Body of pancreas (tissue), 4 donors: ENCODE results near the gene TRIM42. TPM values are rescaled to one million over a fixed set of nuclear protein-coding genes. Genes with fewer than 3 reads are reported as not detected.

Experiments used
- ATAC-seq: fragments of 150-250 bp; one replicate; pipeline ENCODE4 v1.9.1; 2016
- DNase-seq, 4 donors: peaks; one replicate each; pipeline ENCODE4 v3.0.0-alpha.2; 2019
- H3K27ac ChIP-seq, 4 donors: fragments of 200-600 bp; sonication (generic); 1 replicate in 3 of 4; 2 replicates in 1 of 4; pipeline versions ENCODE4 v1.5.1 to v1.6.1; 2016 to 2019; ENCODE audit warnings: mild to moderate bottlenecking in 1 of 4, mixed read lengths in 1 of 4, moderate library complexity in 1 of 4
- H3K27me3 ChIP-seq, 2 donors: fragments of 200-600 bp; sonication (generic); one replicate each; pipeline ENCODE4 v1.6.0; 2016; ENCODE audit warnings: mild to moderate bottlenecking in 1 of 2
- H3K36me3 ChIP-seq, 2 donors: fragments of 200-600 bp; sonication (generic); replicated peaks in 1 of 2; 2 replicates each; pipeline ENCODE4 v1.5.1; 2016; ENCODE audit warnings: low read depth in 2 of 2; ENCODE audit not compliant: insufficient read depth in 1 of 2
- H3K4me1 ChIP-seq: fragments of 200-600 bp; sonication (generic); one replicate; pipeline ENCODE4 v1.6.0; 2016
- H3K4me3 ChIP-seq, 2 donors: fragments of 200-600 bp; sonication (generic); 1 replicate in 1 of 2; 2 replicates in 1 of 2; pipeline ENCODE4 v1.5.1; 2016 to 2019
- H3K9me3 ChIP-seq, 3 donors: fragments of 200-600 bp; sonication (generic); 1 replicate in 2 of 3; 2 replicates in 1 of 3; pipeline ENCODE4 v1.5.1; 2016
- POLR2A ChIP-seq, 3 donors: fragments of 450-650 bp; IDR thresholded peaks; one replicate each; pipeline ENCODE4 v1.6.1; 2016; ENCODE audit warnings: antibody characterized with exemption in 3 of 3, mild to moderate bottlenecking in 2 of 3
- WGBS, 2 donors: methylation state at CpG; one replicate each; pipeline ENCODE4 v1.1.5; 2017; 5-methylcytosine and 5-hydroxymethylcytosine counted together
- intact Hi-C: fragments of 100-400 bp; cut with DNase I; formaldehyde crosslinking; loops from one replicate; pipeline ENCODE4 v1.15.1; 2023
- total RNA-seq, 2 donors: library from RNA; depleted of rRNA; stranded (reverse); fragments of >200 nt; gene quantifications; one replicate each; pipeline ENCODE4 v1.1.0, GENCODE V29; 2016
- TF ChIP-seq, protein P1 (sequence below), 7 experiments: fragments of 450-650 bp in 4 of 7; fragments of 200-600 bp in 3 of 7; sonication (generic) in 3 of 7; IDR thresholded peaks; one replicate each; pipeline ENCODE4 v1.5.1; 2016 to 2019; ENCODE audit warnings: antibody characterized with exemption in 7 of 7

Gene TRIM42
- total RNA-seq, 2 donors from 2014 or later = not detected

DNA sequence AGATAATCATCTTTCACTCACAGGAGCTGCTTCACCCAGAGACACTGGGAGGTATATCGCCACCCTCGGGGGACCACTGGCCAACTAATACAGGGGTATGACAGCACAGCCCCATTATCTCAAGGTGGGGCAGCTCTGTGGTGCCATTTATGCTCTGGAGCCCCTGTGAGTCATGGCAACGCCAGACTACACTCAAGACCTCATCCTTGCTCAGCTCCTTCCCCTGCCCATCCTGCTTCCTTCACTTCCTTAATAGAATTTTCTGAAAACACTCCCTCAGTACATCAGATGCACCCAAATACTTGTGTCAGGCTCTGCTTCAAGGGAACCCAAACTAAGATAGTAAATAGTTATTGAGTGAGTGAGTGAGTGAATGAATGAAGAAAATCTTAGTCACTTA is 45.7 kb downstream of the TRIM42 start:
- Histone ChIP-seq H3K36me3 (no peaks in the 10 kb centered on the region), H3K9me3 (no peaks in the 10 kb centered on the region), H3K27me3 (no peaks in the 10 kb centered on the region), H3K4me1 (no peaks in the 10 kb centered on the region), H3K27ac (no peak overlapping the region), H3K4me3 (no peak overlapping the region)
- TF ChIP-seq, protein P1, sequence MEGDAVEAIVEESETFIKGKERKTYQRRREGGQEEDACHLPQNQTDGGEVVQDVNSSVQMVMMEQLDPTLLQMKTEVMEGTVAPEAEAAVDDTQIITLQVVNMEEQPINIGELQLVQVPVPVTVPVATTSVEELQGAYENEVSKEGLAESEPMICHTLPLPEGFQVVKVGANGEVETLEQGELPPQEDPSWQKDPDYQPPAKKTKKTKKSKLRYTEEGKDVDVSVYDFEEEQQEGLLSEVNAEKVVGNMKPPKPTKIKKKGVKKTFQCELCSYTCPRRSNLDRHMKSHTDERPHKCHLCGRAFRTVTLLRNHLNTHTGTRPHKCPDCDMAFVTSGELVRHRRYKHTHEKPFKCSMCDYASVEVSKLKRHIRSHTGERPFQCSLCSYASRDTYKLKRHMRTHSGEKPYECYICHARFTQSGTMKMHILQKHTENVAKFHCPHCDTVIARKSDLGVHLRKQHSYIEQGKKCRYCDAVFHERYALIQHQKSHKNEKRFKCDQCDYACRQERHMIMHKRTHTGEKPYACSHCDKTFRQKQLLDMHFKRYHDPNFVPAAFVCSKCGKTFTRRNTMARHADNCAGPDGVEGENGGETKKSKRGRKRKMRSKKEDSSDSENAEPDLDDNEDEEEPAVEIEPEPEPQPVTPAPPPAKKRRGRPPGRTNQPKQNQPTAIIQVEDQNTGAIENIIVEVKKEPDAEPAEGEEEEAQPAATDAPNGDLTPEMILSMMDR (IDR thresholded peaks at IDR 0.05) = no peak
- TF ChIP-seq POLR2A (IDR thresholded peaks at IDR 0.05) = no peak
- intact Hi-C loops = no loop called here
- no peak for ATAC-seq
- no peak for DNase-seq
- WGBS, 2 donors = 83 to 89% methylated on average over 1 to 3 of the region's 3 CpGs

DNA sequence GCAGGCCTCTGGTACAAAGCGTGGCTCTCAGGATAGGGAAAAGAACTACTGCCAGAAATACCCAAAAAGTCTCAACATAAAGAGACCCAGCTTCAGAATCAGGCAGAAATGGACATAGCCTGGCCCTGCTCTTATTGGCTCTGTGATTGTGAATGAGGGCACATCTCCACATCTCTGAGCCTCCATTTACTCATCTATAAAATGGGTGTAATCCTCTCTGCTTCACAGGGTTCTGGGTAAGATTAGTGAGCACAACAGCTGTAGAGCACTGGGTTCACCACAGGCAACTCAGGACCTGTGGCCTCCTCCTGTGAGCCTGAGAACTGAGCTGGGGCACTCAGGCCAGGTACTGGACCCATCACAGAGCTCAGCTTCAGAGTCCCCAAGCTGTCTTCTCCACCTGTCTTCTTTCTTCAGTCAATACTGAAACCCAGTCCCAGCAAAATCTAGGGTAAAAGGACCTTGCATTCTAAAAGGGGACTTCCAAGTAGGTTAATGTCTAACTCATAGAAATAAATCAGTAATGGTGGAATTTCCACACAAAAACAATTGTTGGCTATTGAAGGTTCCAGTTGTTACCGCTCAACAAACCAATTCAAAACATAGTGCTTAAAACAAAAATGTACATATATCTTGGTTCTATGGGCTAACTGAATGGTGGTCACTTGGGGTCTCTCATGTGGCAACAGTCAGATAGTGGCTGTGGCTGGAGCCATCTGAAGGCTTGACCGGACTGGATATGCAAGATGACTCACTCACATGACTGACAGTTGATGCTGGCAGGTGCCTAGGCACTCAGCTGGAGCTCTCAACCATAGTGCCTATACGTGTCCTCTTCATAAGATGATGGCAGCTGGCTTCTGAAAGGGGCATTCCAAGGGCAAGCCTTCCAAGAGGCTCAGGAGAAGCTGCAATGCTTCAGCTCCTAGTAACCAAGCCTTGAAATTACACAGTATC is 47.3 kb downstream of the TRIM42 start:
- ATAC-seq (no peak), DNase-seq (no peak)
- Histone ChIP-seq H3K27me3 (no peaks in the 10 kb centered on the region), H3K9me3 (no peaks in the 10 kb centered on the region), H3K4me3 (no peak overlapping the region), H3K27ac (no peak overlapping the region), H3K4me1 (no peaks in the 10 kb centered on the region), H3K36me3 (no peaks in the 10 kb centered on the region)
- WGBS, 2 donors = 82 to 83% methylated on average over 4 of the region's 4 CpGs
- TF ChIP-seq, protein P1 (IDR thresholded peaks at IDR 0.05) = no peak
- TF ChIP-seq POLR2A (IDR thresholded peaks at IDR 0.05) = no peak
- intact Hi-C loops = no loop called here

DNA sequence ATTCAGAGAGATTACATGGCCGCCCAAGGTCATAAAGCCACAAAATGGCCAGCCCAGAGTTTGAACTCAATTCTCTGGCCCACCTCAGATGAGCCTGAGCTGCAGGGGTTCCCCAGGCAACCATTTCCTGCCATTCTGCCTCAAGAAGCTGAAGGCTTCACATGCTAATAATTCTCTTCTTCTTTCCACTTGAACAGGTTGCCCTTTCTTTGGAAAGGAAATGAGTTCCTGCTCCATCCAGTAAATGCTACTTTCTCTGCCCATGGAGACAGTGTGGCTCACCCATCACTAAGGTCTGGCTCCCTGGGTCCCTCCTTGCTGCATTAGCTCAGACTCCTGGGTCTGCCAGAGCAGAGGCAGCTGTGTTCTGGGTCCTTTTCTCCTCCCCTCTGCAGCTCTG is 48.2 kb downstream of the TRIM42 start:
- 80 to 94% methylated on average over 1 of the region's 1 CpG for WGBS, 2 donors
- Histone ChIP-seq H3K9me3 (no peaks in the 10 kb centered on the region), H3K4me1 (no peaks in the 10 kb centered on the region), H3K27ac (no peak overlapping the region), H3K36me3 (no peaks in the 10 kb centered on the region), H3K4me3 (no peak overlapping the region), H3K27me3 (no peaks in the 10 kb centered on the region)
- no peak for DNase-seq
- ATAC-seq = no peak
- intact Hi-C loops = no loop called here
- TF ChIP-seq, protein P1 (IDR thresholded peaks at IDR 0.05) = no peak
- no peak for TF ChIP-seq POLR2A (IDR thresholded peaks at IDR 0.05)

DNA sequence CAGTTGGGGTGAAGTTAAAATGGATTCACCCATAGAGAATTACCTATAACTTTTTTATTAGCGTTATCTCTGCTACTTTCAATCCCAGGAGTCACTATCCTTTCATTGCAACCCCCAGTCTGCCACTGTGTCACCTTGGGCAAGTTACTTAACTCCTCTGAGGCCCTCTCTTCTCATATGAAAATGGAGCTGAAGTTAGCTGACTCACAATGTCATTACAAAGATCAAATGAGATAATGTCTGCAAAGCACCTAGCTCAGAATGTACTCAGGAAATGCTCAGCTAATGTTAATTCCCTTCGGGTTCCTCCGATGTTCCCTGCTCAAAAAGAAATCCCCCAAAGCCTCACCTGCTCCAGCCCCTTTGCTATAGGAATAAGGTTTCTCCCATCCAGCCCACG is 50.0 kb downstream of the TRIM42 start:
- Histone ChIP-seq H3K36me3 (no peaks in the 10 kb centered on the region), H3K27ac (no peak overlapping the region), H3K27me3 (no peaks in the 10 kb centered on the region), H3K9me3 (no peaks in the 10 kb centered on the region), H3K4me3 (no peak overlapping the region), H3K4me1 (no peaks in the 10 kb centered on the region)
- WGBS, 2 donors = 82 to 83% methylated on average over 4 of the region's 4 CpGs
- DNase-seq = no peak
- intact Hi-C loops = no loop called here
- no peak for ATAC-seq
- TF ChIP-seq POLR2A (IDR thresholded peaks at IDR 0.05) = no peak
- TF ChIP-seq, protein P1 (IDR thresholded peaks at IDR 0.05) = no peak
